SK-N-SH (cell line): ENCODE data around the gene SPEM1. TPM values are rescaled to one million over a fixed set of nuclear protein-coding genes. Genes with fewer than 3 reads are reported as not detected.

Experiments used
- CTCF ChIA-PET: fragments of 300-600, 350-600 bp; formaldehyde crosslinking; extraction: SDS; loops from one replicate; lab custom pipeline; 2021; lab: Yijun Ruan, JAX
- POLR2A ChIA-PET: fragments of 350-600 bp; sonication (Branson Sonifier 250); formaldehyde crosslinking; extraction: SDS; loops from one replicate; lab custom pipeline; 2020; ENCODE audit warnings: antibody characterized with exemption, inconsistent platforms; lab: Yijun Ruan, JAX
- DNase-seq: peaks from one replicate; pipeline ENCODE4 v3.0.0; 2012
- H2AFZ ChIP-seq: fragments of 200-600 bp; sonication (generic); 2 replicates; pipeline ENCODE4 v1.8.1; 2016; ENCODE audit warnings: antibody characterized with exemption, mild to moderate bottlenecking, low read depth
- H3F3A ChIP-seq: fragments of 200-600 bp; sonication (generic); replicated peaks from 2 replicates; pipeline ENCODE3; 2016; ENCODE audit warnings: antibody characterized with exemption, mild to moderate bottlenecking; ENCODE audit not compliant: insufficient read depth
- H3K27ac ChIP-seq, 2 experiments: fragments of 200-500 bp in 1 of 2; fragments of 200-600 bp in 1 of 2; sonication (Bioruptor generic) in 1 of 2; sonication (generic), shearing (Covaris generic) in 1 of 2; 2 replicates each; pipeline versions ENCODE4 v1.5.1 to v1.6.1; 2014 to 2016; ENCODE audit warnings: low read depth in 2 of 2, inconsistent platforms in 1 of 2, low read length in 1 of 2, mild to moderate bottlenecking in 1 of 2, mixed read lengths in 1 of 2
- H3K27me3 ChIP-seq: fragments of 200-600 bp; sonication (generic), shearing (Covaris generic); 2 replicates; pipeline ENCODE4 v1.6.1; 2016; ENCODE audit warnings: mixed run types; ENCODE audit not compliant: insufficient read depth
- H3K36me3 ChIP-seq, 2 experiments: fragments of 200-500 bp in 1 of 2; fragments of 200-600 bp in 1 of 2; sonication (Bioruptor generic) in 1 of 2; sonication (generic) in 1 of 2; replicated peaks in 1 of 2; 2 replicates each; pipeline versions ENCODE3 to v1.5.1; 2014 to 2016; ENCODE audit warnings: low read length in 1 of 2, mild to moderate bottlenecking in 1 of 2; ENCODE audit not compliant: insufficient read depth in 2 of 2, control insufficient read depth in 1 of 2
- H3K4me1 ChIP-seq, 2 experiments: fragments of 200-500 bp in 1 of 2; fragments of 200-600 bp in 1 of 2; sonication (Bioruptor generic) in 1 of 2; sonication (generic), shearing (Covaris generic) in 1 of 2; 2 replicates each; pipeline versions ENCODE4 v1.5.1 to v1.6.1; 2014 to 2016; ENCODE audit warnings: low read depth in 1 of 2, low read length in 1 of 2, mixed run types in 1 of 2; ENCODE audit not compliant: insufficient read depth in 2 of 2, control insufficient read depth in 1 of 2
- H3K4me2 ChIP-seq: fragments of 200-600 bp; sonication (generic), shearing (Covaris generic); 2 replicates; pipeline ENCODE4 v1.6.1; 2017; ENCODE audit warnings: mixed run types
- H3K4me3 ChIP-seq, 2 experiments: fragments of 200-500 bp in 1 of 2; fragments of 200-600 bp in 1 of 2; sonication (Bioruptor generic) in 1 of 2; sonication (generic), shearing (Covaris generic) in 1 of 2; 2 replicates each; pipeline versions ENCODE4 v1.5.1 to v1.8.1; 2014 to 2016; ENCODE audit warnings: low read depth in 2 of 2, inconsistent platforms in 1 of 2, low read length in 1 of 2, mild to moderate bottlenecking in 1 of 2, mixed read lengths in 1 of 2, moderate library complexity in 1 of 2
- H3K79me2 ChIP-seq: fragments of 200-600 bp; sonication (generic); 2 replicates; pipeline ENCODE4 v1.8.1; 2017; ENCODE audit warnings: mild to moderate bottlenecking; ENCODE audit not compliant: insufficient read depth
- H3K9ac ChIP-seq: fragments of 200-600 bp; sonication (generic); 2 replicates; pipeline ENCODE4 v1.6.1; 2017; ENCODE audit warnings: mixed run types
- H3K9me2 ChIP-seq: fragments of 200-600 bp; sonication (generic); 2 replicates; pipeline ENCODE4 v1.6.1; 2017; ENCODE audit warnings: mixed run types
- H3K9me3 ChIP-seq: fragments of 200-600 bp; sonication (generic); 2 replicates; pipeline ENCODE4 v1.6.1; 2017; ENCODE audit warnings: mixed run types, mild to moderate bottlenecking, moderate library complexity
- H4K20me1 ChIP-seq: fragments of 200-600 bp; sonication (generic); 2 replicates; pipeline ENCODE4 v1.6.1; 2017; ENCODE audit warnings: mild to moderate bottlenecking, mixed run types; ENCODE audit not compliant: insufficient read depth
- ELF1 ChIP-seq: IDR thresholded peaks from 2 replicates; pipeline ENCODE4 v1.4.0; 2012
- EP300 ChIP-seq, 2 experiments: IDR thresholded peaks; 2 replicates each; pipeline versions ENCODE4 v1.4.0 to v1.6.1; 2012; ENCODE audit warnings: borderline replicate concordance in 1 of 2, low read depth in 1 of 2, low read length in 1 of 2
- FOXJ3 ChIP-seq: sonication (generic); formaldehyde crosslinking; IDR thresholded peaks from 2 replicates; pipeline ENCODE4 v1.5.1; 2020; ENCODE audit warnings: mild to moderate bottlenecking, missing genetic modification reagents
- GABPA ChIP-seq: IDR thresholded peaks from 2 replicates; pipeline ENCODE4 v1.4.0; 2012; ENCODE audit warnings: low read depth, mild to moderate bottlenecking
- GATA2 ChIP-seq: sonication (generic); formaldehyde crosslinking; IDR thresholded peaks from 2 replicates; pipeline ENCODE4 v1.5.0; 2020; ENCODE audit warnings: mild to moderate bottlenecking, missing genetic modification reagents
- MAX ChIP-seq: IDR thresholded peaks from 2 replicates; pipeline ENCODE4 v1.4.0; 2012; ENCODE audit warnings: low read depth
- RXRA ChIP-seq: IDR thresholded peaks from 2 replicates; pipeline ENCODE4 v1.4.0; 2012; ENCODE audit warnings: low read depth, mild to moderate bottlenecking, borderline replicate concordance
- SMC3 ChIP-seq: IDR thresholded peaks from 2 replicates; pipeline ENCODE4 v1.6.1; 2012; ENCODE audit warnings: low read depth, low read length, improper control_type of control experiment
- USF2 ChIP-seq: fragments of 150-350 bp; IDR thresholded peaks from 2 replicates; pipeline ENCODE4 v1.6.1; 2017; ENCODE audit warnings: antibody characterized with exemption, low read length, low read depth, borderline replicate concordance
- YY1 ChIP-seq: IDR thresholded peaks from 2 replicates; pipeline ENCODE4 v1.4.0; 2012; ENCODE audit warnings: low read depth, mild to moderate bottlenecking
- WGBS: methylation state at CpG from one replicate; pipeline ENCODE4 v1.1.6; 2017; ENCODE audit warnings: low lambda C conversion rate; 5-methylcytosine and 5-hydroxymethylcytosine counted together
- polyA plus RNA-seq, 3 experiments: library from polyadenylated mRNA; depleted of rRNA; stranded (reverse); fragments of >200 nt; gene quantifications; 2 replicates each; pipeline ENCODE4 v1.2.3, GENCODE V29; 2012

The SPEM1 gene
- polyA plus RNA-seq, 1 of the 3 experiments (the other 2 are of a cell fraction): not detected

GRCh38 chr17:7418472-7419152, 1.5 kb upstream of the SPEM1 start:
- Histone ChIP-seq H3K4me3 (no peak overlapping the region), H3K4me1 (no peaks in the 10 kb centered on the region; a peak in 1 of 4 replicates), H3K9me2 (no peaks in the 10 kb centered on the region), H3K79me2 (no peaks in the 10 kb centered on the region), H3K9ac (no peak overlapping the region), H3K36me3 (peaks cover 0 to 33% of the 10 kb centered on the region in 2 experiments), H3F3A (no peaks in the 10 kb centered on the region), H2AFZ (no peak overlapping the region), H3K27me3 (no peaks in the 10 kb centered on the region), H3K4me2 (no peak overlapping the region), H3K9me3 (no peaks in the 10 kb centered on the region), H4K20me1 (no peaks in the 10 kb centered on the region), H3K27ac (no peak overlapping the region)
- ChIA-PET CTCF (interaction anchor here (0.7 to 1.6 kb wide), 4 partner anchors 35 to 142 kb away, joined by 3 to 6 read pairs (median 3); no protein-coding TSS in a partner anchor), POLR2A (no interaction called here)
- DNase-seq: no peak
- WGBS: 87% methylated on average over 18 of the region's 18 CpGs
- no peak for TF ChIP-seq ELF1
- TF ChIP-seq USF2: no peak
- no peak for TF ChIP-seq GATA2
- no peak for TF ChIP-seq MAX
- no peak for TF ChIP-seq SMC3
- TF ChIP-seq RXRA: no peak

DNA sequence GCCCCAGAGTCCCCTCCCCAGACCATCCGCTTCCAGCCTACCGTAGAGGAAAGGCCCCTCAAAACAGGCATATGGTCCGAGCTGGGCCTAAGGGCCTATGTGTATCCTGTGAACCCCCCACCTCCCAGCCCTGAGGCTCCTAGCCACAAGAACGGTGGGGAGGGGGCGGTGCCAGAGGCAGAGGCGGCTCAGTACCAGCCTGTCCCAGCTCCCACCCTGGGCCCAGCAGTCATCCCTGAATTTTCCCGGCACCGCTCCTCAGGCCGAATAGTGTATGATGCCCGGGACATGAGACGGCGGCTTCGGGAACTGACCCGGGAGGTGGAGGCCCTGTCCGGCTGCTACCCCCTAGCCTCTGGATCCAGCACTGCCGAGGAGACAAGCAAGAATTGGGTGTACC, 1.1 kb downstream of the SPEM1 start:
- Histone ChIP-seq H3K9me2 (no peaks in the 10 kb centered on the region), H3K4me3 (no peak overlapping the region), H2AFZ (no peak overlapping the region), H3K4me1 (no peaks in the 10 kb centered on the region; a peak in 1 of 4 replicates), H3K4me2 (no peak overlapping the region), H3F3A (no peaks in the 10 kb centered on the region), H3K9ac (no peak overlapping the region), H3K27ac (no peak overlapping the region), H4K20me1 (no peaks in the 10 kb centered on the region), H3K9me3 (no peaks in the 10 kb centered on the region), H3K27me3 (no peaks in the 10 kb centered on the region), H3K79me2 (no peaks in the 10 kb centered on the region), H3K36me3 (peaks cover 0 to 12% of the 10 kb centered on the region in 2 experiments)
- no peak for DNase-seq
- 98% methylated on average over 16 of the region's 16 CpGs for WGBS
- ChIA-PET CTCF (interaction anchor here (1.2 to 1.4 kb wide), 3 partner anchors 11 to 18 kb away, joined by 3 to 6 read pairs (median 5); partner anchors contain the start of gene FGF11), POLR2A (interaction anchor here (0.6 to 0.8 kb wide), 2 partner anchors 17 to 115 kb away, joined by 4 to 6 read pairs; partner anchors contain the start of gene TMEM256)
- TF ChIP-seq GATA2: no peak
- TF ChIP-seq FOXJ3: no peak
- no peak for TF ChIP-seq EP300 (IDR thresholded peaks at IDR 0.05; ENCODE audit: borderline replicate concordance in 1 of 2, low read depth in 1 of 2, low read length in 1 of 2)
- TF ChIP-seq SMC3: no peak
- TF ChIP-seq YY1: no peak
- no peak for TF ChIP-seq GABPA
